Measurements from ENCODE around the gene HEXD. TPM values are rescaled to one million over a fixed set of nuclear protein-coding genes. Genes with fewer than 3 reads are reported as not detected.

The HEXD gene
- total RNA-seq, 1 experiment from 2014 or later: 29.5 TPM

DNA sequence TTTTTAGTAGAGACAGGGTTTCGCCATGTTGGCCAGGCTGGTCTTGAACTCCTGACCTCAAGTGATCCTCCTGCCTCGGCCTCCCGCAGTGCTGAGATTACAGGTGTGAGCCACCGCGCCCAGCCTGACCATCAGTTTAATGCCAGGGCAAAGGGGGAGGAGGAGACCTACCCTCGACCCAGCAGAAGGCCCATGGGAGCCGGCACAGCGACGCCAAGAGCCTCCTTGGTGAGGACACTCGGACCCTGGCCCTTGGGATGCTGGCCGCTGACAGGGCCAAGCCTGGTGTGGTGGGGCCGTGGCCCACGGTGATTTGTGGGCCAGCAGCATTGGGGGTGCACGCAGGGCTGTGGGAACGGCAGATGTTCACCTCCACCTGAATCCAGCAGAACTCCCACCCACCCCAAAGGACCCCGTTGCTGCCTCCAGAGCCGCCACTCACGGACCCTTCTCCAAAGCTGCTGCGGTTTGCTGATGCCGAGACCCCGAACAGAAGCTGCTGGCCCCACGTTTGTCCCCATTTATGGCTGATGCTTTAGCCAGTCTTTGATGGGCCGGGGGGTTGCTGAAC, 26.6 kb upstream of the HEXD start:
- H3K4me3 Mint-ChIP-seq (ENCODE audit: unreplicated experiment): no peak overlapping the region
- H3K4me1 Mint-ChIP-seq (ENCODE audit: low read depth, unreplicated experiment): peaks cover 10% of the 10 kb centered on the region
- intact Hi-C loops (cut with micrococcal nuclease; ENCODE audit: unreplicated experiment): no loop called here
- H3K27me3 Mint-ChIP-seq (ENCODE audit: insufficient read depth, unreplicated experiment): no peaks in the 10 kb centered on the region
- H3K4me3 ChIP-seq (ENCODE audit: low read depth, low read length): no peak overlapping the region
- peaks cover 13% of the 10 kb centered on the region for H3K4me1 ChIP-seq
- H3K9me3 Mint-ChIP-seq (ENCODE audit: unreplicated experiment): no peaks in the 10 kb centered on the region
- no peaks in the 10 kb centered on the region for H3K27me3 ChIP-seq (replicated peaks; ENCODE audit: control insufficient read depth, insufficient read depth, low read length)
- no peak for DNase-seq
- peaks cover 1% of the 10 kb centered on the region; the same call in 1 of the 2 replicates for H3K36me3 ChIP-seq (ENCODE audit: control insufficient read depth, insufficient read depth, low read length)
- TF ChIP-seq, protein P1, sequence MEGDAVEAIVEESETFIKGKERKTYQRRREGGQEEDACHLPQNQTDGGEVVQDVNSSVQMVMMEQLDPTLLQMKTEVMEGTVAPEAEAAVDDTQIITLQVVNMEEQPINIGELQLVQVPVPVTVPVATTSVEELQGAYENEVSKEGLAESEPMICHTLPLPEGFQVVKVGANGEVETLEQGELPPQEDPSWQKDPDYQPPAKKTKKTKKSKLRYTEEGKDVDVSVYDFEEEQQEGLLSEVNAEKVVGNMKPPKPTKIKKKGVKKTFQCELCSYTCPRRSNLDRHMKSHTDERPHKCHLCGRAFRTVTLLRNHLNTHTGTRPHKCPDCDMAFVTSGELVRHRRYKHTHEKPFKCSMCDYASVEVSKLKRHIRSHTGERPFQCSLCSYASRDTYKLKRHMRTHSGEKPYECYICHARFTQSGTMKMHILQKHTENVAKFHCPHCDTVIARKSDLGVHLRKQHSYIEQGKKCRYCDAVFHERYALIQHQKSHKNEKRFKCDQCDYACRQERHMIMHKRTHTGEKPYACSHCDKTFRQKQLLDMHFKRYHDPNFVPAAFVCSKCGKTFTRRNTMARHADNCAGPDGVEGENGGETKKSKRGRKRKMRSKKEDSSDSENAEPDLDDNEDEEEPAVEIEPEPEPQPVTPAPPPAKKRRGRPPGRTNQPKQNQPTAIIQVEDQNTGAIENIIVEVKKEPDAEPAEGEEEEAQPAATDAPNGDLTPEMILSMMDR (IDR thresholded peaks at IDR 0.05; ENCODE audit: insufficient read depth in 1 of 2, low read depth in 1 of 2, low read length in 1 of 2, severe bottlenecking in 1 of 2, unreplicated experiment in 1 of 2): no peak
- no TSS peak for BruUV-seq (replicated peaks)
- POLR2A ChIA-PET: no interaction called here
- CTCF ChIA-PET: no interaction called here
- no peak overlapping the region for H3K27ac Mint-ChIP-seq (ENCODE audit: unreplicated experiment)
- no peaks in the 10 kb centered on the region for H3K9me3 ChIP-seq
- H3K36me3 Mint-ChIP-seq (ENCODE audit: insufficient read depth, unreplicated experiment): peaks cover 13% of the 10 kb centered on the region

DNA sequence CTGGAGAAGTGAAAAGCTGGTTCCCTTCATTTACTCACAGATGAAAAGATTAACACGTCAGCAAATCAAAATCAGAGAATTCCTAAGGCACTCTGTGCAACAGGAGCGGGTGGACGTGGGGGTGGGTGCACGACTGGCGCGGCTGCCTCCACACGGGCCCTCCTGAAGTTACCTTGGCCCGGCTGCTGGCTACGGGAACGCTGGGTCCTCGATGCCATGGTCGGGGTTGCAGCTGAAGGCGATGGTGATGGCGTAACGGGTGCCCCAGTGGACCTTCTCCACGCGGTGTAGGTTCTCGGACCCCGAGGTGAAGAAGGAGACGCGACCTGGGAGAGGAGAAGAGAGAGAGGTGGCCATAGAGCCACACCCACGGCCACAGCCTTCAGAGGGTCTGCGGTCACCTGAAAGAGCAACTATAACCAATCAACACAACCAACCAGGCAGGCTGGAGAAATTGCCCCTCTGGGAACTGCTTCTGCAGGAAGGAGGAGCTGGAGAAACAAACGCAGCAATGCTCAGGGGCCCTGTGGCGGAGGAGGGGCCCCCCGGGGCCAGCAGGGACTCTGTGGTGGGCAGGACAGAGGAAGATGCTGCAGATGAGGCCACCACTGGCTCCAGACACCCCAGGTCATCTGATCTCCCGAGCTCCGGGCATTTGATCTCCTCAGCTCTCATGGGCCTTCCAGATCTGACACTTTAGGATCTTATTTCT, 25.8 kb upstream of the HEXD start:
- Histone ChIP-seq H3K4me3 (ENCODE audit: low read depth, low read length) (no peak overlapping the region), H3K36me3 (ENCODE audit: control insufficient read depth, insufficient read depth, low read length) (peaks cover 1% of the 10 kb centered on the region; the same call in 1 of the 2 replicates), H3K27me3 (replicated peaks; ENCODE audit: control insufficient read depth, insufficient read depth, low read length) (no peaks in the 10 kb centered on the region), H3K4me1 (peaks cover 11% of the 10 kb centered on the region), H3K9me3 (no peaks in the 10 kb centered on the region)
- TF ChIP-seq, protein P1 (IDR thresholded peaks at IDR 0.05; ENCODE audit: insufficient read depth in 1 of 2, low read depth in 1 of 2, low read length in 1 of 2, severe bottlenecking in 1 of 2, unreplicated experiment in 1 of 2): no peak
- BruUV-seq (replicated peaks): no TSS peak
- ChIA-PET CTCF (no interaction called here), POLR2A (no interaction called here)
- Mint-ChIP-seq H3K4me1 (ENCODE audit: low read depth, unreplicated experiment) (peaks cover 17% of the 10 kb centered on the region), H3K27me3 (ENCODE audit: insufficient read depth, unreplicated experiment) (no peaks in the 10 kb centered on the region), H3K36me3 (ENCODE audit: insufficient read depth, unreplicated experiment) (peaks cover 19% of the 10 kb centered on the region), H3K9me3 (ENCODE audit: unreplicated experiment) (no peaks in the 10 kb centered on the region), H3K4me3 (ENCODE audit: unreplicated experiment) (no peak overlapping the region), H3K27ac (ENCODE audit: unreplicated experiment) (no peak overlapping the region)
- no peak for DNase-seq
- intact Hi-C loops (cut with micrococcal nuclease; ENCODE audit: unreplicated experiment): no loop called here

DNA sequence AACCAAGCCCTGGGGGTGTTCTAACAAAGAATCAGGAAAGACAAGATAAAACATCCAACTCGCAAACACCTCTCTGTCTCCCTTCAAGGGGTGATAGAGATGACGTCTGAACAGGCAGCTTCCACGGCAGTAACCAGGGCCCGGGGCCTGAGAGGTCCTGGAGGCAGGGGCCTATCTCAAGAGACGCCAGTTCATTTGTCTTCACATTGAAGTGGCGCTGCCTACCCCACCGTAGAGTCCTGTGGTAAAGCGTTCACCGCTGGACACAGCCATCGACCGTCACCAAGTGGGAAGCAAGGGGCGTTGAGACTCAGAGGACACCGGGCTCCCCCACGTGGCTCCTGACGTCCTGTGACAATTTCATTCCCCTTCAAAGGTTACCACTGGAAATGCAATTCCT, 25.2 kb upstream of the HEXD start:
- intact Hi-C loops (cut with micrococcal nuclease; ENCODE audit: unreplicated experiment): no loop called here
- H3K36me3 Mint-ChIP-seq (ENCODE audit: insufficient read depth, unreplicated experiment): peaks cover 19% of the 10 kb centered on the region
- H3K4me1 Mint-ChIP-seq (ENCODE audit: low read depth, unreplicated experiment): peaks cover 17% of the 10 kb centered on the region
- Histone ChIP-seq H3K36me3 (ENCODE audit: control insufficient read depth, insufficient read depth, low read length) (peaks cover 1% of the 10 kb centered on the region; the same call in 1 of the 2 replicates), H3K4me1 (peaks cover 16% of the 10 kb centered on the region), H3K9me3 (no peaks in the 10 kb centered on the region), H3K4me3 (ENCODE audit: low read depth, low read length) (no peak overlapping the region), H3K27me3 (replicated peaks; ENCODE audit: control insufficient read depth, insufficient read depth, low read length) (no peaks in the 10 kb centered on the region)
- no peak overlapping the region for H3K4me3 Mint-ChIP-seq (ENCODE audit: unreplicated experiment)
- DNase-seq: no peak
- H3K27ac Mint-ChIP-seq (ENCODE audit: unreplicated experiment): no peak overlapping the region
- no TSS peak for BruUV-seq (replicated peaks)
- no peaks in the 10 kb centered on the region for H3K9me3 Mint-ChIP-seq (ENCODE audit: unreplicated experiment)
- POLR2A ChIA-PET: no interaction called here
- TF ChIP-seq, protein P1 (IDR thresholded peaks at IDR 0.05; ENCODE audit: insufficient read depth in 1 of 2, low read depth in 1 of 2, low read length in 1 of 2, severe bottlenecking in 1 of 2, unreplicated experiment in 1 of 2): no peak
- no peaks in the 10 kb centered on the region for H3K27me3 Mint-ChIP-seq (ENCODE audit: insufficient read depth, unreplicated experiment)
- CTCF ChIA-PET: no interaction called here
